Measurements from ENCODE around the gene PRDM16.

The PRDM16 gene

GRCh38 chr1:3439346-3440299, 370.6 kb downstream of the PRDM16 start:
- no peak for FAIRE-seq
- no peak for DNase-seq (ENCODE audit: low spot score)

- FAIRE-seq, result no peak
- no peak for DNase-seq (ENCODE audit: low spot score)
Measured at GRCh38 chr1:3440300-3440681, 371.3 kb downstream of the PRDM16 start.

GRCh38 chr1:3440711-3441409, 371.9 kb downstream of the PRDM16 start:
- DNase-seq (ENCODE audit: low spot score), result no peak
- FAIRE-seq, result no peak

GRCh38 chr1:3441410-3441847, 372.4 kb downstream of the PRDM16 start:
- no peak for DNase-seq (ENCODE audit: low spot score)
- FAIRE-seq, result no peak

GRCh38 chr1:3441880-3442279, 372.9 kb downstream of the PRDM16 start:
- FAIRE-seq, result no peak

GRCh38 chr1:3442331-3442730, 373.3 kb downstream of the PRDM16 start:
- FAIRE-seq (no peak), DNase-seq (ENCODE audit: low spot score) (no peak)

More at GRCh38 chr1:3441880-3442279, 372.9 kb downstream of the PRDM16 start:
- no peak for DNase-seq (ENCODE audit: low spot score)

- FAIRE-seq, result no peak
- no peak for DNase-seq (ENCODE audit: low spot score)
Measured at GRCh38 chr1:3442901-3443300, 373.9 kb downstream of the PRDM16 start.

- DNase-seq (ENCODE audit: low spot score) (no peak), FAIRE-seq (no peak)
Measured at GRCh38 chr1:3443807-3444206, 374.8 kb downstream of the PRDM16 start.

- DNase-seq (ENCODE audit: low spot score) (no peak), FAIRE-seq (no peak)
Measured at GRCh38 chr1:3444298-3444697, 375.3 kb downstream of the PRDM16 start.

- FAIRE-seq (no peak), DNase-seq (ENCODE audit: low spot score) (no peak)
Measured at GRCh38 chr1:3444736-3445135, 375.7 kb downstream of the PRDM16 start.

- no peak for FAIRE-seq
Measured at GRCh38 chr1:3450202-3450863, 381.3 kb downstream of the PRDM16 start.

GRCh38 chr1:3450983-3451382, 382.0 kb downstream of the PRDM16 start:
- DNase-seq (ENCODE audit: low spot score), result no peak
- FAIRE-seq, result no peak

More at GRCh38 chr1:3450202-3450863, 381.3 kb downstream of the PRDM16 start:
- no peak for DNase-seq (ENCODE audit: low spot score)

- no peak for DNase-seq (ENCODE audit: low spot score)
- FAIRE-seq, result no peak
Measured at GRCh38 chr1:3451994-3452865, 383.2 kb downstream of the PRDM16 start.

- FAIRE-seq (no peak), DNase-seq (ENCODE audit: low spot score) (no peak)
Measured at GRCh38 chr1:3452866-3453175, 383.8 kb downstream of the PRDM16 start.

- DNase-seq (ENCODE audit: low spot score) (peak; percentile 80), FAIRE-seq (no peak)
Measured at GRCh38 chr1:3453203-3453761, 384.3 kb downstream of the PRDM16 start.

GRCh38 chr1:3453891-3454810, 385.1 kb downstream of the PRDM16 start, which contains the start of gene ARHGEF16:
Gene ARHGEF16 (plus strand): TSS chr1:3454665. CDS start chr1:3463085, 8,420 bp downstream.
- FAIRE-seq (peak; percentile 30), DNase-seq (ENCODE audit: low spot score) (peak; percentile 72)

- no peak for FAIRE-seq
- DNase-seq (ENCODE audit: low spot score), result peak; percentile 24
Measured at GRCh38 chr1:3454811-3455618, 386.0 kb downstream of the PRDM16 start.

- no peak for DNase-seq (ENCODE audit: low spot score)
- FAIRE-seq, result no peak
Measured at GRCh38 chr1:3455670-3456448, 386.9 kb downstream of the PRDM16 start.

Measured in urothelium cell line (cell line).